Endothelial cell of umbilical vein (primary cell): ENCODE data around the gene WHRN. TPM values are rescaled to one million over a fixed set of nuclear protein-coding genes. Genes with fewer than 3 reads are reported as not detected.
A peak's percentile ranks its signal among the peaks of the same experiment; 100 is the strongest.

Source experiments
- BruUV-seq: library from RNA; stranded (reverse); fragments of 400-500 nt; replicated peaks from 2 replicates; lab custom pipeline; 2021; lab: Mats Ljungman, UMichigan
- CTCF ChIA-PET: fragments of 300-600, 350-600 bp; sonication (Branson Sonifier 250); formaldehyde crosslinking; loops from one replicate; lab custom pipeline; 2021; ENCODE audit warnings: antibody characterized with exemption, inconsistent platforms; lab: Charles Lee
- POLR2A ChIA-PET: fragments of 300-600, 350-600 bp; sonication (Branson Sonifier 250); formaldehyde crosslinking; loops from one replicate; lab custom pipeline; 2021; ENCODE audit warnings: antibody characterized with exemption, inconsistent platforms; lab: Charles Lee
- DNase-seq: peaks from one replicate; pipeline ENCODE4 v3.0.0-alpha.2; 2011; ENCODE audit warnings: low read depth, low spot score
- FAIRE-seq: peaks from 2 replicates; lab custom pipeline; 2011; peaks lifted over from hg19 to GRCh38; lab: Jason Lieb, UNC
- H2AFZ ChIP-seq: 2 replicates; pipeline ENCODE4 v1.6.0; 2012; ENCODE audit warnings: low read depth, low read length, control low read depth, inconsistent platforms
- H3K27ac ChIP-seq: 2 replicates; pipeline ENCODE4 v1.5.1; 2011; ENCODE audit warnings: low read depth, mild to moderate bottlenecking, control low read depth, low read length, moderate library complexity; ENCODE audit not compliant: insufficient read depth
- H3K27me3 ChIP-seq, 2 experiments: 2 replicates each; pipeline versions ENCODE4 v1.6.0 to v1.6.1; 2011; ENCODE audit warnings: low read length in 2 of 2, mixed read lengths in 1 of 2; ENCODE audit not compliant: control insufficient read depth in 2 of 2, insufficient read depth in 2 of 2
- H3K36me3 ChIP-seq, 2 experiments: 2 replicates in 1 of 2; 3 replicates in 1 of 2; pipeline ENCODE4 v1.5.1; 2011; ENCODE audit warnings: low read length in 2 of 2, mild to moderate bottlenecking in 1 of 2, moderate library complexity in 1 of 2; ENCODE audit not compliant: control insufficient read depth in 2 of 2, insufficient read depth in 2 of 2; ENCODE audit errors: extremely low read depth in 1 of 2
- H3K4me1 ChIP-seq: 3 replicates; pipeline ENCODE4 v1.5.1; 2011; ENCODE audit warnings: mild to moderate bottlenecking, low read length; ENCODE audit not compliant: control insufficient read depth, insufficient read depth; ENCODE audit errors: extremely low read depth
- H3K4me2 ChIP-seq: 2 replicates; pipeline ENCODE4 v1.6.1; 2011; ENCODE audit warnings: low read length, control low read depth, mixed read lengths; ENCODE audit not compliant: insufficient read depth
- H3K4me3 ChIP-seq, 3 experiments: fragments of 200-600 bp in 1 of 3; sonication (generic), shearing (Covaris generic) in 1 of 3; replicated peaks in 1 of 3; 2 replicates each; pipeline ENCODE4 v1.5.1; 2011 to 2016; ENCODE audit warnings: control low read depth in 3 of 3, low read length in 3 of 3, mild to moderate bottlenecking in 2 of 3, inconsistent platforms in 1 of 3, low read depth in 1 of 3, moderate library complexity in 1 of 3; ENCODE audit not compliant: insufficient read depth in 1 of 3
- H3K79me2 ChIP-seq: 2 replicates; pipeline ENCODE4 v1.6.0; 2012; ENCODE audit warnings: low read length, inconsistent platforms; ENCODE audit not compliant: control insufficient read depth, insufficient read depth
- H3K9ac ChIP-seq: replicated peaks from 2 replicates; pipeline ENCODE3; 2011; ENCODE audit warnings: low read length, control low read depth; ENCODE audit not compliant: insufficient read depth; ENCODE audit errors: extremely low read depth
- H3K9me1 ChIP-seq: replicated peaks from 3 replicates; pipeline ENCODE4 v1.6.0; 2011; ENCODE audit warnings: mild to moderate bottlenecking, low read length; ENCODE audit not compliant: control insufficient read depth, insufficient read depth; ENCODE audit errors: extremely low read depth
- H3K9me3 ChIP-seq: replicated peaks from 2 replicates; pipeline ENCODE4 v1.5.1; 2012; ENCODE audit warnings: low read length, inconsistent platforms; ENCODE audit not compliant: control insufficient read depth, insufficient read depth
- H4K20me1 ChIP-seq: replicated peaks from 2 replicates; pipeline ENCODE3; 2011; ENCODE audit warnings: mild to moderate bottlenecking, low read length; ENCODE audit not compliant: control insufficient read depth, insufficient read depth; ENCODE audit errors: extremely low read depth
- CTCF ChIP-seq, 2 donors: IDR thresholded peaks; 1 replicate in 1 of 2; 2 replicates in 1 of 2; pipeline ENCODE4 v1.5.1; 2011; ENCODE audit warnings: low read length in 2 of 2, mild to moderate bottlenecking in 2 of 2, moderate library complexity in 2 of 2, control low read depth in 1 of 2, inconsistent platforms in 1 of 2, low read depth in 1 of 2; ENCODE audit not compliant: insufficient read depth in 1 of 2; ENCODE audit errors: extremely low read depth in 1 of 2
- FOS ChIP-seq: IDR thresholded peaks from 2 replicates; pipeline ENCODE4 v1.6.1; 2011; ENCODE audit warnings: mild to moderate bottlenecking, low read length, moderate library complexity, borderline replicate concordance; ENCODE audit not compliant: insufficient read depth
- GATA2 ChIP-seq: IDR thresholded peaks from 2 replicates; pipeline ENCODE4 v1.7.0; 2011; ENCODE audit warnings: low read depth, mild to moderate bottlenecking, moderate library complexity, mixed read lengths, low read length; ENCODE audit not compliant: insufficient read length, insufficient read depth
- JUN ChIP-seq: IDR thresholded peaks from 2 replicates; pipeline ENCODE4 v1.6.1; 2011; ENCODE audit warnings: borderline replicate concordance, low read depth; ENCODE audit not compliant: insufficient read length, insufficient read depth
- MYC ChIP-seq: IDR thresholded peaks from one replicate; pipeline ENCODE4 v1.6.1; 2011; ENCODE audit warnings: mild to moderate bottlenecking, low read depth, low read length
- dilution Hi-C: fragments of 300-500 bp; cut with MboI; formaldehyde crosslinking; loops from one replicate; pipeline ENCODE4 v1.15.0; 2019; ENCODE audit warnings: low sequenced_read_pairs; ENCODE audit not compliant: extremely low pct_ligation_motif_present
- intact Hi-C: fragments of 100-400 bp; cut with micrococcal nuclease; formaldehyde crosslinking; loops from one replicate; pipeline ENCODE4 v1.10.0; 2022
- polyA plus RNA-seq, 4 experiments: library from polyadenylated mRNA; depleted of rRNA in 3 of 4; stranded (reverse) in 3 of 4; unstranded in 1 of 4; fragments of >200 nt; gene quantifications; 2 replicates each; pipeline versions ENCODE4 v1.2.1 to v1.2.3, GENCODE V29; 2011 to 2012; ENCODE audit warnings: missing spikeins in 1 of 4
- total RNA-seq: library from RNA; stranded (reverse); gene quantifications from 2 replicates; pipeline ENCODE4 v1.2.3, GENCODE V29; 2021

The WHRN gene
- total and polyA plus RNA-seq, 2 donors (not counting 3 experiments of a cell fraction or from before 2014, with no cell fraction given) = 0.35 to 0.69 TPM

DNA sequence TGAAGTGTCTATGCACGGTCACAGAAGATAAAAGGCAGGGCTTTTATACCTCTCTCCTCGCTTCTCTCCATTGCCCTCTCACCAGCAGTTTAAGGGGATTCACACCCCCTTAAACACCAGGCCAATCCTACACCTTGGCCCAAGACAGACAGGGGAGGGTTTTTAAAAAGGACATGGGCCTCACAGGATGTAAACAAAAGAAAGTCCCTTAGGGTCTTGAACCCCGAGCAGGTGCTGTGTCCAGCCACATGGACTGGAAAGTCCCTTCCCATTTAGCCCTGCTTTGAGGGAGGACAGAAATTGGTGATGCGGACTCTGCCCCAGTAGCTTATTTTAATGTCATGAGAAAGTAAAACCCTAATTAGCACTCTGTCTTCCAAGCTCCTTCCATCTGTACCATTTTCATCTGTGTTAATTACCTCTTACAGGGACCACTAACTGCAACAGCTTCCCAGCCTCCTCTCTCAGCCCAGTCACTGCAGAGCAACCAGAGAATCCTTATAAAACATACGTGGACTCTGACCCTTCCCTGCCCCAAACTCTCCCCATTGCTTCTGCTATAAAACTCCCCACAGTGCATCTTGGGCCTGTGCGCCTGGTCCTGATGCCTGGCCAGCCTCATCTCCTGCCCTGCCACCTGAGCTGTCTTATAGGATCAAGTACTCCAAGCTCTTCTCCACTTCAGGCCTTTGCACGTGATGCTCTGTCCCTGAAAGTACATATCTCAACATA, 16.7 kb downstream of the WHRN start:
- no peaks in the 10 kb centered on the region for H4K20me1 ChIP-seq
- no peaks in the 10 kb centered on the region for H3K9me1 ChIP-seq
- peaks cover 2 to 5% of the 10 kb centered on the region in 2 experiments for H3K27me3 ChIP-seq
- BruUV-seq = no TSS peak
- H3K36me3 ChIP-seq = no peaks in the 10 kb centered on the region
- no peak overlapping the region for H3K4me3 ChIP-seq
- FAIRE-seq = no peak
- DNase-seq = no peak
- no peak overlapping the region for H3K27ac ChIP-seq
- intact Hi-C loops = no loop called here
- no peak overlapping the region for H3K9ac ChIP-seq
- H3K9me3 ChIP-seq = no peaks in the 10 kb centered on the region
- no peaks in the 10 kb centered on the region for H3K79me2 ChIP-seq
- dilution Hi-C loops = no loop called here
- H2AFZ ChIP-seq = no peak overlapping the region
- no peak overlapping the region for H3K4me2 ChIP-seq
- POLR2A ChIA-PET = no interaction called here
- CTCF ChIA-PET = interaction anchor here (0.9 to 7.1 kb wide), 5 partner anchors 23 to 165 kb away, joined by 3 to 133 read pairs (median 3); partner anchors contain the start of gene ATP6V1G1
- TF ChIP-seq GATA2 (no peak), FOS (no peak), JUN (no peak), MYC (no peak)
- H3K4me1 ChIP-seq = no peaks in the 10 kb centered on the region

DNA sequence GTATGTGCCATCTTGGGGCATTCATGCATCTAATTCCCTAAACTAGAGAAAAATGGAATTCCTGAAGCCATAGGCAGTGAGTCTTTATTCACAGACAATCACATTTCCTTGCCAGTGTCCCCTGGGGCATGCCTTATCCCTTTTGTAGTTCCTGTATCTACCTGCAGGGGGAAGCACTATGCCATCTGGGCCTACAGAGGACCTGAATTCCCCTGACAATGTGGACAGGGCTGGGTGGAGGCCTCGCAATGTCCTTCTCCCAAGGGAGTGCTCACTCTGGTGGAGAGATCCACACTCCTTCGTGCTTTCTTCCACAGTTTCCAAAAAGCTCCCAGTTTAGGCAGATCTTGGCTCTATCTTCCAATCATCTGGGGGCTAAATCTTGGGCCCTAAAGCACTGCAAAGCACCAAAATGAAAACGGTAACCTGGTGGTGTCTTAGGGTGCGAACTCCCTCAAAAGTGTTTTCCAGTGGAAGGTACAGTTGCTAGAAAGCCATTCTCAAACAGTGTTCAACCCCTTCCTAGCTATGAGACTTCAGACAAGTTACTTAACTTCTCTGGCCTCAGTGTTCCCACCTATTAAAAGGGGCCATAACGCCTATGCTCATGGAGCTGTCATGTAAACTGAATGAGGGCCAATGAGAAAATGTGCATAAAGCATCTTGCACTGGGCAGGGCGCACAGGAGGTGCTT, 17.5 kb downstream of the WHRN start:
- no peaks in the 10 kb centered on the region for H3K36me3 ChIP-seq
- H3K27me3 ChIP-seq = peaks cover 2% of the 10 kb centered on the region in 2 experiments
- FAIRE-seq (peak; percentile 76), DNase-seq (peak; percentile 70)
- TF ChIP-seq CTCF (IDR thresholded peaks at IDR 0.05; ENCODE audit: extremely low read depth in 1 of 2, insufficient read depth in 1 of 2, low read depth in 1 of 2, low read length in 2 of 2) (peak; percentile 80 to 90), GATA2 (no peak)
- H4K20me1 ChIP-seq = no peaks in the 10 kb centered on the region
- H3K4me2 ChIP-seq = no peak overlapping the region
- intact Hi-C loops = loop anchor here (1.0 to 2.0 kb wide), 4 partner anchors 18 to 166 kb away; partner anchors contain the start of gene WHRN
- dilution Hi-C loops = no loop called here
- no TSS peak for BruUV-seq
- ChIA-PET CTCF (interaction anchor here (0.8 to 7.1 kb wide), 13 partner anchors 8 to 166 kb away, joined by 3 to 133 read pairs (median 4); no protein-coding TSS in a partner anchor), POLR2A (no interaction called here)
- H3K79me2 ChIP-seq = no peaks in the 10 kb centered on the region
- no peaks in the 10 kb centered on the region for H3K4me1 ChIP-seq
- H3K27ac ChIP-seq = no peak overlapping the region
- no peaks in the 10 kb centered on the region for H3K9me1 ChIP-seq
- H3K9ac ChIP-seq = no peak overlapping the region
- no peak overlapping the region for H3K4me3 ChIP-seq
- no peaks in the 10 kb centered on the region for H3K9me3 ChIP-seq
- H2AFZ ChIP-seq = no peak overlapping the region
